Raji (cell line): ENCODE data around the gene PRKCH.

ENCODE experiments used
- POLR2A ChIP-seq: IDR thresholded peaks from 2 replicates; pipeline ENCODE4 v1.6.1; 2011; ENCODE audit warnings: low read depth, low read length, control low read depth; ENCODE audit not compliant: insufficient read depth

The PRKCH gene

GRCh38 chr14:61502459-61503093, 181.2 kb downstream of the PRKCH start:
- no peak for TF ChIP-seq POLR2A

- no peak; the same call in none of the 2 replicates for TF ChIP-seq POLR2A
These were observed 181.9 kb downstream of the PRKCH start for GRCh38 chr14:61503167-61503801.

- TF ChIP-seq POLR2A, result no peak
These were observed 183.5 kb downstream of the PRKCH start for GRCh38 chr14:61504901-61505300.

- TF ChIP-seq POLR2A, result no peak
These were observed 184.7 kb downstream of the PRKCH start for GRCh38 chr14:61505815-61506809.

GRCh38 chr14:61508526-61508925, 187.1 kb downstream of the PRKCH start:
- TF ChIP-seq POLR2A, result no peak

GRCh38 chr14:61510736-61511557, 189.6 kb downstream of the PRKCH start:
- no peak for TF ChIP-seq POLR2A

- TF ChIP-seq POLR2A, result no peak
These were observed 190.2 kb downstream of the PRKCH start for GRCh38 chr14:61511558-61511948.

- no peak for TF ChIP-seq POLR2A
These were observed 190.9 kb downstream of the PRKCH start for GRCh38 chr14:61512026-61512834.

GRCh38 chr14:61513986-61514830, 192.8 kb downstream of the PRKCH start:
- no peak for TF ChIP-seq POLR2A

- TF ChIP-seq POLR2A, result no peak
These were observed 193.5 kb downstream of the PRKCH start for GRCh38 chr14:61514927-61515326.

- no peak for TF ChIP-seq POLR2A
These were observed 194.2 kb downstream of the PRKCH start for GRCh38 chr14:61515436-61516117.

GRCh38 chr14:61516118-61516743, 194.9 kb downstream of the PRKCH start:
- TF ChIP-seq POLR2A, result no peak
